KBM-7 (cell line): ENCODE results near the gene PMEPA1.

ENCODE experiments used
- DNase-seq: peaks from one replicate; pipeline ENCODE4 v3.0.0-alpha.2; 2015
- in situ Hi-C: fragments of 300-500 bp; cut with MboI; formaldehyde crosslinking; loops from 2 replicates; pipeline ENCODE4 v1.14.3; 2020; ENCODE audit warnings: low sequenced_read_pairs, low pct_unique_long_range_greater_than_20kb, mixed read lengths

PMEPA1 gene

DNA sequence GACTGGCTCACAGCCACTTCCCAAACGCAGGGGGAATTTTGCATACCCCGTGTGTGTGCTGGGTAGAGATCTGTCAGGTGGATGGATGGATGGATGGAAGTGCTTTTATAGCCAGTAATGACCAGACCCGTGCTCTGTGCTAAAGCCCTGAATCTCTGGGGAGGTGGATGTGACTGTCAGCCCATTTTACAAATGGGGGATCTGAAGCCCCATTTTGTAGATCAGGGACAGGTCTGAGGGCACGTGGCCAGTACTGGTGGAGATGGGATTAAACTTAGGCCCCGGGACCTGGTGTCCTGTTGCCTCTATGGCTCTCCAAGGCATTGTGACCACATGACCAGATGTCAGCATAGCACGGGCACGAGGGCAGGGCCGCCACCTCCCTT, 51.4 kb downstream of the PMEPA1 start:
- in situ Hi-C loops, result no loop called here
- DNase-seq, result no peak

GRCh38 chr20:57657535-57658446, 52.0 kb downstream of the PMEPA1 start:
- DNase-seq, result no peak
- in situ Hi-C loops, result no loop called here

GRCh38 chr20:57656821-57657534, 52.8 kb downstream of the PMEPA1 start:
- no peak for DNase-seq
- in situ Hi-C loops, result no loop called here

- DNase-seq, result no peak
- in situ Hi-C loops, result no loop called here
Observed at GRCh38 chr20:57656252-57656820, 53.5 kb downstream of the PMEPA1 start.

DNA sequence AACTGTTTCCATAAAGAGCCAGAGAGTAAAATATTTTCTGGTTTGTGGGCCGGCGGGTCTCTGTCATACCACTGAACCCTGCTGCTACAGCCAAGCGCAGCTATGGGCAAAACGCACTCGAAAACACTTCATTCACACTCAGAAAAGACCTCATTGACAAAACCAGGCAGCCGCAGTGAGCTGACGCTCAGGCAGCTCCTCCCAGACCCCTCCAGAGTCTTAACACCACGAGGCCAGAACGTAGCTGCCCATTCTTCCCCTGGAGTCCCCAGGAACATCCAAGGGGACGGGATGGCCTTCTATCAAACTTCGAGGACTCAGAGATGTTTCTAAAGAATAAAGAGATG, 54.0 kb downstream of the PMEPA1 start:
- DNase-seq, result no peak
- in situ Hi-C loops, result no loop called here

- no peak for DNase-seq
- in situ Hi-C loops, result no loop called here
Observed at GRCh38 chr20:57654998-57655808, 54.6 kb downstream of the PMEPA1 start.

DNA sequence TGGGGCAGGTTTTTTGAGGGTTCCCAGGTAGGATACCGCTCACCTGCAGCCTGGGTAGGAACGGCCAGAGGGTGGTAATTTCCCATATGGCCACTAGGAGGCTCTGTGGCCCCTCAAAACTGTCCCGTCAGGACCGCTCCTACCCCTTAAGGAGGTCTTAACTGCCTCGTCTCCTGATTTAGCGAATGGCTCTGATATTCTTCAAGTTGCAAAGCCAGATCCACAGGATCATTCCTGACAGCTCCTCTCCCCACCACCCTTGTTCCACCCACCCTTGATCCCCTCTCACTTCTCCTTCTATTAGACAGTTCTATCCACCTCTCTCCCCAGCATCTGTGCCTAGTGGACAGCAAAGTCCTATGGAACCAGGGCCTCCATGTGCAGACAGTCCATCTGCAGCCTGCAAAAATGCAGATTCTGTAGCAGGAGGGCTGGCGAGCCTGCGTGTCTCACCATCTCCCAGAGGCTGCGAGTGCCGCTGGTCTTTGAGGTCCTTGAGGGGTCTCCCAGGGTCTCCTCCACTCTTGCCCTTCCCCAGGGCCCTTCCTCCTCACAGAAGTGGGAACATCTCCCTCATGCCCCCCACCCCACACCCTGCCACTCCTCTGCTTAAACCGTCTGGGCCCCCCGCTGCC, 55.3 kb downstream of the PMEPA1 start:
- peak; percentile 52 for DNase-seq
- in situ Hi-C loops, result no loop called here

DNA sequence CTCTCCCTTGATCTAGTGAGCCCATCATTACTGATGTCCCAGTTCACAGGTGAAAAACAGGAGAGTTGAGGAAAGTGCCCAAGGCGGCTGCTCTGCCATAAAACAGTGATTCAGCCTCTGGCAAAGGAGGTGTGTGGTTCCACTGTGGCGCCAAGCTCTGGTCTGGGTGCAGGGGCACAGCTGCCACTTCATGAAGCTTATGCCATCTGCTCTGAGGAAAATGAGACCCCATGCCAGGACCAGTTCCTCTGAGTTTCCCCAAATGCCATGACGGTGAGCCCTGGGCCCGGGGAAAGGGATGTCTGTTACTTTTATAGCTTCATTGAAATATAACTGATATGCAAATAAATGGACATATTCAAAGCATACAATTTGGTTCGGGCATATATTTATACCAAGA, 55.9 kb downstream of the PMEPA1 start:
- no peak for DNase-seq
- in situ Hi-C loops, result no loop called here

- in situ Hi-C loops, result no loop called here
- DNase-seq, result no peak
Observed at GRCh38 chr20:57653546-57653900, 56.3 kb downstream of the PMEPA1 start.

DNA sequence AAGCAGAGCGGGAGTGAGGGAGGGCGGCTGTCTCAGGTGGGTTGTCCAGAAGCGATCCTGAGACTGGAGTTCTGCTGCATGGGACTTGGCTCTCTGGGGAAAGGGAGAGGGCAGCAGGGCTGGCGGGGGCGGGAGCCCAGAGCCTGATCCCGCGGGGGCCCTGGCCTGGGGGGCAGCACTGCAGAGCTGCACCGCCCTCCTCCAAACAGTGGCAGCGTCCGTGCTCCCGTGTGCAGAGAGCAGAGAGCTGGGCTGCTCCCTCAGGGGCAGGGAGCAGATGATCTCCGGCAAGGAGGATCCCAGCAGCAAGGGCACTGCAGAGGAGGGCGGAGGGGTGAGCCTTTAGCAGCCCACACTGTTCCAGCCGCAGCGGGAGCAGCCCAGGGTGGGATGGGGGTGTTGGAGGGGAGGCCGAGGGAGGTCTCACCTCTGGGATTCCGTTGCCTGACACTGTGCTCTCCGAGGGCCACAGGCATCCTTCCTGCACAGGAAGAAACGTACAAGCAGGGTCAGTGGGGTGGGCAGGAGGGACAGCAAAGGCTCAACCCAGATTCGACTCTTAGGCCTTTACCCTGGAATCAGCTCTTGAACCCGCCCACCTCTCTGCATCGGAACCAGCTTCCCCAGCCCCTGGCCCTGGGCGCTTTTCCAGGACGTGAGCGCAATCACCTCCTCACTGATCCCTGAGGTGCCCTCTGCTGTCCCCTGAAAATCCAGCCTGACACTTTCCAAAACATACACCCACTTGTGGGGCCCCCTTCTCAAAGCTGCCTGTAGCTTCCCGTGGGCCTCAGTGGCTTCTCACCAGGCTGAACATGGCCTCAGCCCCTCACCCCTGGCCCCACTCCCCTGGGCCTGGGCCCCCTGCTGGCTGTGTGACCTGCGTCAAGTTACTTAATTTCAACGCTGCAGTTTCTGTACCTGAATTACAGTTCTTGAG, 56.9 kb downstream of the PMEPA1 start:
- in situ Hi-C loops, result no loop called here
- DNase-seq, result no peak

- in situ Hi-C loops, result no loop called here
- no peak for DNase-seq
Observed at GRCh38 chr20:57651881-57652605, 57.8 kb downstream of the PMEPA1 start.

GRCh38 chr20:57650756-57651483, 58.9 kb downstream of the PMEPA1 start:
- no peak for DNase-seq
- in situ Hi-C loops, result no loop called here

DNA sequence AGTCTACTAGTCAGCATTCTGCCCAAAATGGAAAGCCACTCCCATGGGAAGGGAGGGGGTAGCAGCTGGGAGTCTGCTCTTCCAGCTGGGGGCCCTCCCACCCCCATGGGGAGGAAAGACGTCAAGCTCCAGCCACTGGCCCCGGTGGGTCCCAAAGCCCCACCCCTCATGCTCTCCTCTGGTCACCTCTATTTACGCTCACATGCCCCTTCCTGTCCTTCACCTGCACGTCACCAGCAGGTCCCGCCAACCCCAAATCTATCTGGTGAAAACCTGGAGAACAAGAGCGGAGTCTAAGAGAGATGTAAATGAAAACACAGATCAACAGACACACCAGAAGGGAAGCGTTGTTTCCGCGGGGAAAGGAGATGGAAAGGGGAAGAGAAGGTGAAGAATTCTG, 59.5 kb downstream of the PMEPA1 start:
- no peak for DNase-seq
- in situ Hi-C loops, result no loop called here

- in situ Hi-C loops, result no loop called here
- DNase-seq, result no peak
Observed at GRCh38 chr20:57649617-57650015, 60.2 kb downstream of the PMEPA1 start.

- in situ Hi-C loops, result no loop called here
- no peak for DNase-seq
Observed at GRCh38 chr20:57648878-57649616, 60.8 kb downstream of the PMEPA1 start.
